NCI-H187 (cell line): Measurements from ENCODE around the gene CHRNB1.
A peak's percentile ranks its signal among the peaks of the same experiment; 100 is the strongest.

Experiments used
- DNase-seq, 2 experiments: peaks; one replicate each; lab custom pipeline; 2025; lab: John Stamatoyannopoulos, UW

CHRNB1 gene

GRCh38 chr17:7415784-7416183, 29.1 kb upstream of the CHRNB1 start:
- no peak for DNase-seq

GRCh38 chr17:7416323-7416722, 28.5 kb upstream of the CHRNB1 start:
- no peak for DNase-seq

- no peak for DNase-seq
Measured at GRCh38 chr17:7417056-7417655, 27.7 kb upstream of the CHRNB1 start.

GRCh38 chr17:7418472-7419152, 26.2 kb upstream of the CHRNB1 start:
- DNase-seq, result no peak

GRCh38 chr17:7419819-7420610, 24.8 kb upstream of the CHRNB1 start, which contains the start of gene SPEM1:
TSS of gene SPEM1 (plus strand) at chr17:7420324. CDS start at chr17:7420385, 61 bp downstream.
- no peak for DNase-seq

- DNase-seq, result no peak
Measured at GRCh38 chr17:7421186-7421585, 23.7 kb upstream of the CHRNB1 start.

- no peak for DNase-seq
Measured at GRCh38 chr17:7423679-7424078, 21.2 kb upstream of the CHRNB1 start.

GRCh38 chr17:7425316-7425715, 19.5 kb upstream of the CHRNB1 start, which contains the start of gene SPEM2:
TSS of gene SPEM2 (plus strand) at chr17:7425616. CDS start at chr17:7425689, 73 bp downstream.
- no peak for DNase-seq

GRCh38 chr17:7425756-7426155, 19.1 kb upstream of the CHRNB1 start:
- DNase-seq, result no peak

GRCh38 chr17:7426203-7426863, 18.5 kb upstream of the CHRNB1 start:
- DNase-seq, result no peak

- DNase-seq, result no peak
Measured at GRCh38 chr17:7426896-7427489, 17.9 kb upstream of the CHRNB1 start.

- no peak for DNase-seq
Measured at GRCh38 chr17:7427549-7427948, 17.3 kb upstream of the CHRNB1 start.

- no peak for DNase-seq
Measured at GRCh38 chr17:7428557-7428956, 16.3 kb upstream of the CHRNB1 start, which contains the start of gene SPEM3. TSS of gene SPEM3 (plus strand) at chr17:7428857. CDS start at chr17:7428903, 46 bp downstream.

GRCh38 chr17:7429722-7430121, 15.1 kb upstream of the CHRNB1 start:
- no peak for DNase-seq

- no peak for DNase-seq
Measured at GRCh38 chr17:7431231-7431630, 13.6 kb upstream of the CHRNB1 start.

- DNase-seq, result no peak
Measured at GRCh38 chr17:7432296-7432695, 12.6 kb upstream of the CHRNB1 start.

GRCh38 chr17:7435676-7436555, 8.9 kb upstream of the CHRNB1 start:
- no peak for DNase-seq

GRCh38 chr17:7436556-7437368, 8.1 kb upstream of the CHRNB1 start:
- peak; percentile 27 to 42 for DNase-seq

- DNase-seq, result no peak
Measured at GRCh38 chr17:7437369-7437863, 7.4 kb upstream of the CHRNB1 start.
